Muscle layer of duodenum (tissue), 2 donors: ENCODE measurements around the gene HELT.
"Not testable (repeated sequence)": the region's sequence is repeated elsewhere in the genome, so short reads cannot be mapped to it uniquely, and the experiment has no call there.

Experiments
- H3K27ac ChIP-seq: one replicate; pipeline ENCODE4 v1.7.0; 2013; ENCODE audit warnings: mild to moderate bottlenecking, low read length
- H3K27me3 ChIP-seq: one replicate; pipeline ENCODE4 v1.7.0; 2013; ENCODE audit warnings: low read depth, mild to moderate bottlenecking, control low read depth, low read length
- H3K36me3 ChIP-seq, 2 donors: one replicate each; pipeline ENCODE4 v1.7.0; 2013; ENCODE audit warnings: low read length in 2 of 2, control low read depth in 1 of 2, mild to moderate bottlenecking in 1 of 2; ENCODE audit not compliant: insufficient read depth in 2 of 2, control insufficient read depth in 1 of 2
- H3K4me1 ChIP-seq, 2 donors: one replicate each; pipeline ENCODE4 v1.7.0; 2013; ENCODE audit warnings: low read length in 2 of 2, mild to moderate bottlenecking in 2 of 2, control low read depth in 1 of 2, moderate library complexity in 1 of 2; ENCODE audit not compliant: insufficient read depth in 2 of 2, control insufficient read depth in 1 of 2
- H3K4me3 ChIP-seq, 2 donors: one replicate each; pipeline ENCODE4 v1.7.0; 2013; ENCODE audit warnings: low read length in 2 of 2, low read depth in 1 of 2, mild to moderate bottlenecking in 1 of 2
- H3K9me3 ChIP-seq, 2 donors: one replicate each; pipeline ENCODE4 v1.7.0; 2013; ENCODE audit warnings: low read length in 2 of 2, control low read depth in 1 of 2, mild to moderate bottlenecking in 1 of 2; ENCODE audit not compliant: control insufficient read depth in 1 of 2
- donor health status: healthy.

Gene HELT

GRCh38 chr4:184988611-184989010 is 29.7 kb upstream of the HELT start:
- Histone ChIP-seq H3K27me3 (no peaks in the 10 kb centered on the region), H3K27ac (no peak overlapping the region), H3K9me3 (no peaks in the 10 kb centered on the region), H3K4me3 (no peak overlapping the region), H3K4me1 (no peaks in the 10 kb centered on the region), H3K36me3 (no peaks in the 10 kb centered on the region)

GRCh38 chr4:184989283-184989682 is 29.0 kb upstream of the HELT start:
- H3K27ac ChIP-seq, H3K27me3 ChIP-seq, H3K36me3 ChIP-seq, H3K4me1 ChIP-seq, H3K9me3 ChIP-seq, H3K4me3 ChIP-seq: not testable (repeated sequence)

DNA sequence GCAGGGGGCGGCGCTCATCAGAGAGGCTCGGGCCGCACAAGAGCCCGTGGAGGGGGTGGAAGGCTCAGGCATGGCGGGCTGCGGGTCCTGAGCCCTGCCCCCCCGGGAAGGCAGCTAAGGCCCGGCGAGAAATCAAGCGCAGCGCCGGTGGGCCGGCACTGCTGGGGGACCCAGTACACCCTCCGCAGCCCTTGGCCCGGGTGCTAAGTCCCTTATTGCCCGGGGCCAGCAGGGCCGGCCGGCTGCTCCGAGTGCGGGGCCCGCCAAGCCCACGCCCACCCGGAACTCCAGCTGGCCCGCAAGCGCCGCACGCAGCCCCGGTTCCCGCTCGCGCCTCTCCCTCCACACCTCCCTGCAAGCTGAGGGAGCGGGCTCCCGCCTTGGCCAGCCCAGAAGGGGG is 28.2 kb upstream of the HELT start:
- H3K4me1 ChIP-seq, H3K27me3 ChIP-seq, H3K9me3 ChIP-seq: not testable (repeated sequence)

GRCh38 chr4:184991860-184992259 is 26.4 kb upstream of the HELT start:
- no peaks in the 10 kb centered on the region for H3K27me3 ChIP-seq
- H3K4me1 ChIP-seq = no peaks in the 10 kb centered on the region
- H3K9me3 ChIP-seq = no peaks in the 10 kb centered on the region
- no peak overlapping the region for H3K4me3 ChIP-seq
- H3K36me3 ChIP-seq = no peaks in the 10 kb centered on the region
- no peak overlapping the region for H3K27ac ChIP-seq

More for the DNA sequence above, 28.2 kb upstream of the HELT start:
- not testable (repeated sequence) for H3K36me3 ChIP-seq, H3K4me3 ChIP-seq, H3K27ac ChIP-seq

DNA sequence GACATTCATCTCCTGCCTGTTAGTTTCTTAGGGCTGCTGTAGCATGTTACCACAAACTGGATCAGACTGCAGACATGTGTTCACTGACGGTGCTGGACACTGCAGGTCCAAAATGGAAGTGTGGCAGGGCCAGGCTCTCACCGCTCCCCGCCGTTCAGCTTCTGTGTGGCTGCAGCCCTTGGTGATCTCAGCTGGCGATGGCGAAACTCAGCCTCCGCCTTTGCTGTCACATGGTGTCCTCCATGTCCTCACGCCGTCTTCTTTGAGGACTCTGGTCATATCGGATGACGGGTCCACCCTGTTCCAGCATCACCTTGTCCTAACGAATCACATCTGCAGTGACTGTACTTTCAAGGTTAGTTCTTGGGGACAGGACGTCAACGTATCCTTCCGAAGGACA is 25.9 kb upstream of the HELT start:
- Histone ChIP-seq H3K27ac (no peak overlapping the region), H3K27me3 (no peaks in the 10 kb centered on the region), H3K36me3 (no peaks in the 10 kb centered on the region), H3K4me3 (no peak overlapping the region), H3K4me1 (no peaks in the 10 kb centered on the region), H3K9me3 (no peaks in the 10 kb centered on the region)

DNA sequence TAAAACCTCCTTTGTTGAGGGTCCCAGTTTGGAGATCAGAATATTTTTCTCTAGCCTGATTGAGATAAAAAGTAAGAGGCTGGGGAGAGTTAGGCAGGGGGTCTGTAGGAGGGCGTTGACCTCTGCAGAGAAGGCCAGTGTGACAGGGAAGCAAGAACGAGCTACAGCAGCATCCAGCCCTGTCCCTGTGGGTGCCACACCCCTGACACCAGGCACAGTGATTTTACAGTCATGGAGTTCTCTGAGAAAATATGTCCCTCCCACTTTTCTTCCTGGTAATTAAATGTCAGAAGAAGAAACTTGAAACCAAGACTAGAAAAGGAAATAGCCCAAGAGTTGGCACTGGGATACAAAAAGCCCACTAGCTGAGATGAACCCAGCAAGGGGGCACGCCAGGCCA is 25.0 kb upstream of the HELT start:
- no peaks in the 10 kb centered on the region for H3K27me3 ChIP-seq
- H3K36me3 ChIP-seq = no peaks in the 10 kb centered on the region
- no peak overlapping the region for H3K4me3 ChIP-seq
- H3K9me3 ChIP-seq = no peaks in the 10 kb centered on the region
- H3K4me1 ChIP-seq = no peaks in the 10 kb centered on the region
- H3K27ac ChIP-seq = no peak overlapping the region

GRCh38 chr4:184994010-184994622 is 24.2 kb upstream of the HELT start:
- no peak overlapping the region for H3K27ac ChIP-seq
- no peaks in the 10 kb centered on the region for H3K4me1 ChIP-seq
- H3K27me3 ChIP-seq = no peaks in the 10 kb centered on the region
- H3K4me3 ChIP-seq = no peak overlapping the region
- H3K9me3 ChIP-seq = no peaks in the 10 kb centered on the region
- H3K36me3 ChIP-seq = no peaks in the 10 kb centered on the region

DNA sequence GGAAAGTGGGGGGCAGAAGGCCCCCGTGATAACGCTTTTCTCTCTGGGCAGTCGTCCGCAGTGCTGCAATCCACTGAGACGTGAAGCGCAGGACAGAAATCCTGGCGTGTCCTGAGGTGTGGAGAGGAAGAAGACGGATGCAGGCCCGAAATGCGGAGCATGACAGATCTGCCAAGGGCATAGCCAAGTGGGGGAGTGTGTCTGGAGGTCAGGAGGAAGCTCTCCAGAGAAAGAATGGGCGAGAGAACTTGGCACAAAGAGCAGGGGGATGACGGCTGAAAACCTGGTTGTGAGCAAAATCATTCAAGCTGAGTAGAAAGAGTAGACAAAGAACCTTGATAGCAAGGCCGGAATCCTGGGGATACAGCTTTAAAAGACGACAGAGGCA is 23.7 kb upstream of the HELT start:
- Histone ChIP-seq H3K4me3 (no peak overlapping the region), H3K36me3 (no peaks in the 10 kb centered on the region), H3K9me3 (no peaks in the 10 kb centered on the region), H3K4me1 (no peaks in the 10 kb centered on the region), H3K27me3 (no peaks in the 10 kb centered on the region), H3K27ac (no peak overlapping the region)

- H3K36me3 ChIP-seq, H3K27me3 ChIP-seq, H3K9me3 ChIP-seq, H3K4me3 ChIP-seq, H3K27ac ChIP-seq, H3K4me1 ChIP-seq: not testable (repeated sequence)
Measured at GRCh38 chr4:184997656-184998055, 20.6 kb upstream of the HELT start.

GRCh38 chr4:185002784-185003183 is 15.5 kb upstream of the HELT start:
- Histone ChIP-seq H3K36me3 (no peaks in the 10 kb centered on the region), H3K27me3 (peaks cover 7% of the 10 kb centered on the region), H3K9me3 (no peaks in the 10 kb centered on the region), H3K4me3 (no peak overlapping the region), H3K4me1 (peaks cover 0 to 11% of the 10 kb centered on the region in 2 donors), H3K27ac (no peak overlapping the region)

DNA sequence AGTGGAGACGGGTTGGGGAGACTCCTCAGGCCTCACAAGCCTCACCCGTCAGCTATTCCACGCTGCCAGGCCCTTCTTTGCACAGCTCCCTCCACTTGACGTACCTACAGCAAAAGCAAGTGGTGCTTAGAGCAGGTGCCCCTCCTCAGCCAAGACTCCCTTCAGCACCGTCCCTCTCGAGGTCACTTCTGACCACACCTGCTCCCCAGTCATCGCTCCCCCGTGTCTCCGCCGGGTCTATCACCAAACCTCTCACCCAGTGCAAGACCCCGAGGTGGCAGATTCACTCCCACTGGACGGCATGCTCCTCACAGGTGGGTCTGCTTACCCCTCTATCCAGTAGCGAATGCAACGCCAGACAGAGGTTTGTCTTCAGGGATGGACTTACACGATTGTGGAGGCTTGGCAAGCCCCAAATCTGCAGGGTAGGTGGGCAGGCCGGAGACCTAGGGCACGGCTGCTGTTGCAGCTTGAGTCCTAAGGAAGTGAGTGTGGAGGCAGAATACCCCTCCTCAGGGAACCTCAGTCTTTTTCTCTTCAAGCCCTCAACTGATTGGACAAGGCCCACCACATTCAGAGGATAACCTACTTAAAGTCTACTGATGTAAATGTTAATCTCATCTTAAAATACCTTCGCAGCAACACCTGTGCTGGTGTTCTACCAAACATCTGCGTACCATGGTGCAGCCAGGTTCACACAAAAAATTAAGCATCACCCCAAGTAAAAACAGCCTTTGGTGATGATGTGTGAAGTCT is 14.5 kb upstream of the HELT start:
- H3K9me3 ChIP-seq = no peaks in the 10 kb centered on the region
- peaks cover 0 to 11% of the 10 kb centered on the region in 2 donors for H3K4me1 ChIP-seq
- no peak overlapping the region for H3K4me3 ChIP-seq
- peaks cover 7% of the 10 kb centered on the region for H3K27me3 ChIP-seq
- no peaks in the 10 kb centered on the region for H3K36me3 ChIP-seq
- no peak overlapping the region for H3K27ac ChIP-seq
